Measurements from ENCODE around the gene BIN2. TPM values are rescaled to one million over a fixed set of nuclear protein-coding genes. Genes with fewer than 3 reads are reported as not detected.
A peak's percentile ranks its signal among the peaks of the same experiment; 100 is the strongest.

BIN2 gene
- total RNA-seq, 1 experiment from 2014 or later, result 0.20 TPM

GRCh38 chr12:51254536-51254935 lies 69.4 kb downstream of the BIN2 start:
- no peak for TF ChIP-seq ZNF138 (CRISPR knock-in tag; conservative IDR thresholded peaks at IDR 0.05)
- TF ChIP-seq, protein P1, sequence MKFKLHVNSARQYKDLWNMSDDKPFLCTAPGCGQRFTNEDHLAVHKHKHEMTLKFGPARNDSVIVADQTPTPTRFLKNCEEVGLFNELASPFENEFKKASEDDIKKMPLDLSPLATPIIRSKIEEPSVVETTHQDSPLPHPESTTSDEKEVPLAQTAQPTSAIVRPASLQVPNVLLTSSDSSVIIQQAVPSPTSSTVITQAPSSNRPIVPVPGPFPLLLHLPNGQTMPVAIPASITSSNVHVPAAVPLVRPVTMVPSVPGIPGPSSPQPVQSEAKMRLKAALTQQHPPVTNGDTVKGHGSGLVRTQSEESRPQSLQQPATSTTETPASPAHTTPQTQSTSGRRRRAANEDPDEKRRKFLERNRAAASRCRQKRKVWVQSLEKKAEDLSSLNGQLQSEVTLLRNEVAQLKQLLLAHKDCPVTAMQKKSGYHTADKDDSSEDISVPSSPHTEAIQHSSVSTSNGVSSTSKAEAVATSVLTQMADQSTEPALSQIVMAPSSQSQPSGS (CRISPR knock-in tag; IDR thresholded peaks at IDR 0.05; ENCODE audit: borderline replicate concordance, low read depth), result no peak
- TF ChIP-seq, protein P2, sequence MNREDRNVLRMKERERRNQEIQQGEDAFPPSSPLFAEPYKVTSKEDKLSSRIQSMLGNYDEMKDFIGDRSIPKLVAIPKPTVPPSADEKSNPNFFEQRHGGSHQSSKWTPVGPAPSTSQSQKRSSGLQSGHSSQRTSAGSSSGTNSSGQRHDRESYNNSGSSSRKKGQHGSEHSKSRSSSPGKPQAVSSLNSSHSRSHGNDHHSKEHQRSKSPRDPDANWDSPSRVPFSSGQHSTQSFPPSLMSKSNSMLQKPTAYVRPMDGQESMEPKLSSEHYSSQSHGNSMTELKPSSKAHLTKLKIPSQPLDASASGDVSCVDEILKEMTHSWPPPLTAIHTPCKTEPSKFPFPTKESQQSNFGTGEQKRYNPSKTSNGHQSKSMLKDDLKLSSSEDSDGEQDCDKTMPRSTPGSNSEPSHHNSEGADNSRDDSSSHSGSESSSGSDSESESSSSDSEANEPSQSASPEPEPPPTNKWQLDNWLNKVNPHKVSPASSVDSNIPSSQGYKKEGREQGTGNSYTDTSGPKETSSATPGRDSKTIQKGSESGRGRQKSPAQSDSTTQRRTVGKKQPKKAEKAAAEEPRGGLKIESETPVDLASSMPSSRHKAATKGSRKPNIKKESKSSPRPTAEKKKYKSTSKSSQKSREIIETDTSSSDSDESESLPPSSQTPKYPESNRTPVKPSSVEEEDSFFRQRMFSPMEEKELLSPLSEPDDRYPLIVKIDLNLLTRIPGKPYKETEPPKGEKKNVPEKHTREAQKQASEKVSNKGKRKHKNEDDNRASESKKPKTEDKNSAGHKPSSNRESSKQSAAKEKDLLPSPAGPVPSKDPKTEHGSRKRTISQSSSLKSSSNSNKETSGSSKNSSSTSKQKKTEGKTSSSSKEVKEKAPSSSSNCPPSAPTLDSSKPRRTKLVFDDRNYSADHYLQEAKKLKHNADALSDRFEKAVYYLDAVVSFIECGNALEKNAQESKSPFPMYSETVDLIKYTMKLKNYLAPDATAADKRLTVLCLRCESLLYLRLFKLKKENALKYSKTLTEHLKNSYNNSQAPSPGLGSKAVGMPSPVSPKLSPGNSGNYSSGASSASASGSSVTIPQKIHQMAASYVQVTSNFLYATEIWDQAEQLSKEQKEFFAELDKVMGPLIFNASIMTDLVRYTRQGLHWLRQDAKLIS (CRISPR knock-in tag; IDR thresholded peaks at IDR 0.05; ENCODE audit: borderline replicate concordance), result no peak
- TF ChIP-seq CDX4 (CRISPR knock-in tag; IDR thresholded peaks at IDR 0.05; ENCODE audit: borderline replicate concordance), result no peak
- TF ChIP-seq TP53 (CRISPR knock-in tag; IDR thresholded peaks at IDR 0.05), result no peak
- TF ChIP-seq ZNF281 (CRISPR knock-in tag; IDR thresholded peaks at IDR 0.05), result no peak
- no peak for TF ChIP-seq FOXP1 (CRISPR knock-in tag; IDR thresholded peaks at IDR 0.05; ENCODE audit: borderline replicate concordance)
- no peaks in the 10 kb centered on the region for H3K9me3 Mint-ChIP-seq
- ATAC-seq, result no peak
- no peaks in the 10 kb centered on the region for H3K27me3 Mint-ChIP-seq (ENCODE audit: low read depth)
- no peaks in the 10 kb centered on the region for H3K36me3 Mint-ChIP-seq
- H3K4me1 Mint-ChIP-seq, result peaks cover 10% of the 10 kb centered on the region
- no peak for DNase-seq (ENCODE audit: low spot score)
- ChIA-PET CTCF (no interaction called here), POLR2A (interaction anchor here (0.6 kb wide), 1 partner anchor 10 kb away, joined by 3 read pairs; no protein-coding TSS in a partner anchor)
- no peak overlapping the region for H3K4me3 Mint-ChIP-seq
- peak overlapping the region; percentile 84 for H3K27ac Mint-ChIP-seq

DNA sequence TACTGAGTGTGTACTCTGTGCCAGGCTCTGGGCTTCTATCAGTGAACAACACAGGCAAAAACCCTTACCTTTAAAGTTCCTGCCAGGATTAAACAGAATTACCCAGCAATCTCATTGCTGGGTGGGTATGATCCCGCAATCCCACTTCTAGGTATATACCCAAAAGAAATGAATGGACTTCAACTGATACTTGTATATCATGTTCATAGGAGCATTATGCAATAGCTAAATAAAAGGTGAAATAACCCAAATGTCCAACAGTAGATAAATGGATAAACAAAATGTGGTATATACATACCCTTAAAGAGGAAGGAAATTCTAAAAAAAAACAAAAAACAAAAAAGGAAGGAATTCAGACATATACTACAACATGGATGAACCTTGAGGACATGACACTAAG lies 70.7 kb downstream of the BIN2 start:
- TF ChIP-seq SMAD4 (CRISPR knock-in tag; IDR thresholded peaks at IDR 0.05), result no peak
- no peak for TF ChIP-seq TP53 (CRISPR knock-in tag; IDR thresholded peaks at IDR 0.05)
- no peak for TF ChIP-seq ZNF396 (CRISPR knock-in tag; IDR thresholded peaks at IDR 0.05; ENCODE audit: borderline replicate concordance)
- TF ChIP-seq SP1 (CRISPR knock-in tag; conservative IDR thresholded peaks at IDR 0.05), result no peak
- no peak for TF ChIP-seq ELF4 (CRISPR knock-in tag; IDR thresholded peaks at IDR 0.05; ENCODE audit: low read depth)
- no peak for TF ChIP-seq TEAD1 (CRISPR knock-in tag; IDR thresholded peaks at IDR 0.05)
- TF ChIP-seq ZNF281 (CRISPR knock-in tag; IDR thresholded peaks at IDR 0.05), result no peak
- TF ChIP-seq NFE2L1 (CRISPR knock-in tag; IDR thresholded peaks at IDR 0.05), result no peak
- TF ChIP-seq NR3C1 (CRISPR knock-in tag; conservative IDR thresholded peaks at IDR 0.05; ENCODE audit: low read depth), result no peak
- no peak for ATAC-seq
- CTCF ChIA-PET, result interaction anchor here (0.9 to 2.0 kb wide), 5 partner anchors 15 to 112 kb away, joined by 3 to 14 read pairs (median 5); partner anchors contain the start of genes DAZAP2 and SMAGP
- POLR2A ChIA-PET, result no interaction called here
- Mint-ChIP-seq H3K36me3 (no peaks in the 10 kb centered on the region), H3K27ac (no peak overlapping the region), H3K9me3 (no peaks in the 10 kb centered on the region), H3K4me3 (no peak overlapping the region), H3K27me3 (ENCODE audit: low read depth) (no peaks in the 10 kb centered on the region), H3K4me1 (peaks cover 18% of the 10 kb centered on the region)
- DNase-seq (ENCODE audit: low spot score), result no peak

All from WTC11 (cell line).